Measurements from ENCODE around the gene PTK6. TPM values are rescaled to one million over a fixed set of nuclear protein-coding genes. Genes with fewer than 3 reads are reported as not detected.

The PTK6 gene
- total and polyA plus RNA-seq, 5 donors: 0.09 to 0.15 (median 0.14) TPM; not detected in 2

- H3K4me3 ChIP-seq (ENCODE audit: low read length): no peak overlapping the region
- no peak overlapping the region for H3K27ac ChIP-seq (ENCODE audit: low read length)
- no peaks in the 10 kb centered on the region for H3K27me3 ChIP-seq (ENCODE audit: control insufficient read depth, insufficient read depth)
- intact Hi-C loops (cut with DNase I): loop anchor here in 1 of 4 donors (10.0 kb wide), 1 partner anchor 208 kb away; no protein-coding TSS in a partner anchor
- no peaks in the 10 kb centered on the region for H3K4me1 ChIP-seq (ENCODE audit: control insufficient read depth, insufficient read depth, low read length)
- 74% methylated on average over 20 of the region's 20 CpGs for WGBS
- no peak for ATAC-seq
- DNase-seq: no peak
- no peaks in the 10 kb centered on the region for H3K9me3 ChIP-seq (ENCODE audit: control insufficient read depth, low read length)
Measured at GRCh38 chr20:63546256-63546955, 9.2 kb upstream of the PTK6 start.

GRCh38 chr20:63545814-63546213 lies 8.6 kb upstream of the PTK6 start:
- DNase-seq (no peak), ATAC-seq (no peak)
- WGBS: 60% methylated on average over 6 of the region's 6 CpGs
- intact Hi-C loops (cut with DNase I): loop anchor here in 1 of 4 donors (10.0 kb wide), 1 partner anchor 209 kb away; no protein-coding TSS in a partner anchor
- no peak overlapping the region for H3K27ac ChIP-seq (ENCODE audit: low read length)
- H3K4me1 ChIP-seq (ENCODE audit: control insufficient read depth, insufficient read depth, low read length): no peaks in the 10 kb centered on the region
- H3K9me3 ChIP-seq (ENCODE audit: control insufficient read depth, low read length): no peaks in the 10 kb centered on the region
- no peak overlapping the region for H3K4me3 ChIP-seq (ENCODE audit: low read length)
- H3K27me3 ChIP-seq (ENCODE audit: control insufficient read depth, insufficient read depth): no peaks in the 10 kb centered on the region

DNA sequence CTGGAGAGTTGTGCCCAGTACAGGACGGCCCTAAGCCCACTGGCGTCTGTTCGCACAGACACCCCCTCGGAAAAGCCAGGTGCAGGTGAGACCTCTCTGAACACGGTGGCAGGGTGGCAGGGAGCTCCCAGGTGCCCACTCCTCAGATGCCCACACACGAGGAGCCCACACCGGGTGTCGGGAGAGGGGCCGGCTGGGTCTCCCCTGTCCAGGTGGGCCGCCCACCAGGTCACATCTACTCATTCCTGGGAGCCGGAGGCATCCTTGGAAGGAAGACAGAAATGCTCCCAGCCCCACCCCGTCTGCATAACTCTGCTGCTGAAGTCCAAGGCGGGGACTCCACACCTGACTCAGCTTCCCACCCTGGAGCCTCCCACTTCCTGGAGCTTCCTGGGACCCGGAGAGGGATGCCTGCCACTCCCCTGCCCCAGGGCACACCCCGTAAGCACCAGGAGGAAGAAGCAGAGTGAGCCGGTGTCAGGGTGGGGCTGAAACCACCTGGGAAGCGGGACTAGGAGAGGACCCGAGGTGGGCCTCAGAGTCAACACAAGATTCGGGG lies 7.9 kb upstream of the PTK6 start:
- Histone ChIP-seq H3K4me1 (ENCODE audit: control insufficient read depth, insufficient read depth, low read length) (no peaks in the 10 kb centered on the region), H3K4me3 (ENCODE audit: low read length) (no peak overlapping the region), H3K9me3 (ENCODE audit: control insufficient read depth, low read length) (no peaks in the 10 kb centered on the region), H3K27me3 (ENCODE audit: control insufficient read depth, insufficient read depth) (no peaks in the 10 kb centered on the region), H3K27ac (ENCODE audit: low read length) (no peak overlapping the region)
- intact Hi-C loops (cut with DNase I): loop anchor here in 1 of 4 donors (10.0 kb wide), 1 partner anchor 210 kb away; no protein-coding TSS in a partner anchor
- ATAC-seq: no peak
- no peak for DNase-seq
- WGBS: 69% methylated on average over 19 of the region's 19 CpGs

GRCh38 chr20:63544241-63544957 lies 7.2 kb upstream of the PTK6 start:
- H3K27me3 ChIP-seq (ENCODE audit: control insufficient read depth, insufficient read depth): no peaks in the 10 kb centered on the region
- ATAC-seq: no peak
- no peak overlapping the region for H3K27ac ChIP-seq (ENCODE audit: low read length)
- no peaks in the 10 kb centered on the region for H3K4me1 ChIP-seq (ENCODE audit: control insufficient read depth, insufficient read depth, low read length)
- no peak overlapping the region for H3K4me3 ChIP-seq (ENCODE audit: low read length)
- no peaks in the 10 kb centered on the region for H3K9me3 ChIP-seq (ENCODE audit: control insufficient read depth, low read length)
- intact Hi-C loops (cut with DNase I): loop anchor here in 1 of 4 donors (10.0 kb wide), 1 partner anchor 210 kb away; no protein-coding TSS in a partner anchor
- DNase-seq: no peak
- WGBS: 69% methylated on average over 27 of the region's 27 CpGs

- no peak overlapping the region for H3K27ac ChIP-seq (ENCODE audit: low read length)
- 88% methylated on average over 6 of the region's 6 CpGs for WGBS
- no peaks in the 10 kb centered on the region for H3K9me3 ChIP-seq (ENCODE audit: control insufficient read depth, low read length)
- intact Hi-C loops (cut with DNase I): loop anchor here in 1 of 4 donors (10.0 kb wide), 1 partner anchor 211 kb away; no protein-coding TSS in a partner anchor
- H3K4me1 ChIP-seq (ENCODE audit: control insufficient read depth, insufficient read depth, low read length): no peaks in the 10 kb centered on the region
- ATAC-seq (no peak), DNase-seq (no peak)
- no peak overlapping the region for H3K4me3 ChIP-seq (ENCODE audit: low read length)
- H3K27me3 ChIP-seq (ENCODE audit: control insufficient read depth, insufficient read depth): no peaks in the 10 kb centered on the region
Measured at GRCh38 chr20:63543733-63544132, 6.6 kb upstream of the PTK6 start.

DNA sequence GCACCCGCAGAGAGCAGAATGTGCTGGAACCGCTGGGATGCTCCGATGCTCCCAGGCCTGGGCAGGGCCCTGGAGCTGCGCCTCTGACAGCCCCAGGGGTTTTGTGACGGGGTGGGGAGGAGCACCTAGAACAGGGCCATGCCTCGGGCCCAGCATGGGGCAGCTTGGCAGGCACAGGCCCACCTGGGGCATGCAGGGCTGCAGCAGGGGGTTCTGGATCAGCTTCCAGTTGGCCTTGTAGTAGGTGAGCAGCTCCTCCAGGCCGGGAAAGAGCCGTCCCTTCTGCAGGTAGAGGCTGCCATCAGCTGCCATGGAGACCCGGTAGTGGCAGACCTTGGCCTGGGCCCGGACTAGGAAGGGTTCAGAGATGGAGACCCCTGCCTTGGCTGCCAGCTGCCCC lies 6.0 kb upstream of the PTK6 start:
- Histone ChIP-seq H3K27ac (ENCODE audit: low read length) (no peak overlapping the region), H3K4me1 (ENCODE audit: control insufficient read depth, insufficient read depth, low read length) (no peaks in the 10 kb centered on the region), H3K4me3 (ENCODE audit: low read length) (no peak overlapping the region), H3K9me3 (ENCODE audit: control insufficient read depth, low read length) (no peaks in the 10 kb centered on the region), H3K27me3 (ENCODE audit: control insufficient read depth, insufficient read depth) (no peaks in the 10 kb centered on the region)
- WGBS: 87% methylated on average over 10 of the region's 10 CpGs
- intact Hi-C loops (cut with DNase I): loop anchor here in 1 of 4 donors (10.0 kb wide), 1 partner anchor 212 kb away; no protein-coding TSS in a partner anchor
- ATAC-seq (no peak), DNase-seq (no peak)

DNA sequence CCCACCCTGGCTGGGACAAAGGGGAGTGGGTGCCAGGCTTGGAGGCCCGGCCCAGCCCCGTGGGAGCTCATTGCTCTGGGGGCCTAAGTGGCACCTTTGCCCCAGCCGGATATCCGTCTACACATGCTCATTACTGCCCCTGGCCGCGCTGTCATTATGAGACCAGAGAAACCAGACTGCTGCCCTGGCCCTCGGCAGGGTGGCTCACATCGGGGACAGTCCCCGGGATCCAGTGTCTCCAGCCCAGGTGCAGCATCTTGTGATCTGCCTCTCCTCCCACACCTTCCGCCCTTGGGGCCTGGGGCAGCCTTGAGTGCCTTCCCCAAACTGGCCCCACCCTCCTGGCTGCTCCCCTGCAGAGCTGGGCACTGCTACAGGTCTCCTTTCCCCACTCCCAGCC lies 5.5 kb upstream of the PTK6 start:
- ATAC-seq: no peak
- H3K27ac ChIP-seq (ENCODE audit: low read length): no peak overlapping the region
- no peaks in the 10 kb centered on the region for H3K4me1 ChIP-seq (ENCODE audit: control insufficient read depth, insufficient read depth, low read length)
- intact Hi-C loops (cut with DNase I): loop anchor here in 1 of 4 donors (10.0 kb wide), 1 partner anchor 212 kb away; no protein-coding TSS in a partner anchor
- H3K9me3 ChIP-seq (ENCODE audit: control insufficient read depth, low read length): no peaks in the 10 kb centered on the region
- no peak overlapping the region for H3K4me3 ChIP-seq (ENCODE audit: low read length)
- no peaks in the 10 kb centered on the region for H3K27me3 ChIP-seq (ENCODE audit: control insufficient read depth, insufficient read depth)
- 84% methylated on average over 10 of the region's 10 CpGs for whole genome bisulfite sequencing
- no peak for DNase-seq

DNA sequence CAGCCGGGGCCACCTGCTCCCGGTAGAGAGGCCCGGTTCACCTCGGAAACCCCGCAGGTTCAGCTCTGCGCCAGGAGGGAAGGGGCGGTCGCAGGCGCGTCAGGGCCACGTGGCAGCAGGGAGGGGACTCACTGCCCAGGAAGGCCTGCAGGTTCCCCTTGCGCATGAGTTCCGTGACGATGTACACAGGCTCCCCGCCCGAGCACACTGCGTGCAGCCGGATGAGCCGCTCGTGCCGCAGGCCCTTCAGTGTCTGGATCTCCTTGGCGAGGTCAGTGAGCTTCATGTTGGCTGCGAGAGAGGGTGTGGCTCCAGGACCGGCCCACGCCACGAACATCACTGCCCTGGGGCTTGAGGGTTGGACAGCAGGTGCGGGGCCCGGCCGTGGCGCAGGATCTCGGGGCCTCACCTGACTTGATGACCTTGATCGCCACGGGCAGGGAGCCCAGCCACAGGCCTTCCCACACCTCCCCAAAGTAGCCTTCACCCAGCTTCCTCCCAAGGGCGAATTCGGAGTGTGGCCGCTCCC lies 4.9 kb upstream of the PTK6 start:
- intact Hi-C loops (cut with DNase I): loop anchor here in 1 of 4 donors (10.0 kb wide), 1 partner anchor 213 kb away; no protein-coding TSS in a partner anchor
- ATAC-seq (no peak), DNase-seq (no peak)
- no peak overlapping the region for H3K4me3 ChIP-seq (ENCODE audit: low read length)
- 83% methylated on average over 36 of the region's 36 CpGs for WGBS
- no peak overlapping the region for H3K27ac ChIP-seq (ENCODE audit: low read length)
- H3K9me3 ChIP-seq (ENCODE audit: control insufficient read depth, low read length): no peaks in the 10 kb centered on the region
- H3K4me1 ChIP-seq (ENCODE audit: control insufficient read depth, insufficient read depth, low read length): no peaks in the 10 kb centered on the region
- H3K27me3 ChIP-seq (ENCODE audit: control insufficient read depth, insufficient read depth): no peaks in the 10 kb centered on the region

DNA sequence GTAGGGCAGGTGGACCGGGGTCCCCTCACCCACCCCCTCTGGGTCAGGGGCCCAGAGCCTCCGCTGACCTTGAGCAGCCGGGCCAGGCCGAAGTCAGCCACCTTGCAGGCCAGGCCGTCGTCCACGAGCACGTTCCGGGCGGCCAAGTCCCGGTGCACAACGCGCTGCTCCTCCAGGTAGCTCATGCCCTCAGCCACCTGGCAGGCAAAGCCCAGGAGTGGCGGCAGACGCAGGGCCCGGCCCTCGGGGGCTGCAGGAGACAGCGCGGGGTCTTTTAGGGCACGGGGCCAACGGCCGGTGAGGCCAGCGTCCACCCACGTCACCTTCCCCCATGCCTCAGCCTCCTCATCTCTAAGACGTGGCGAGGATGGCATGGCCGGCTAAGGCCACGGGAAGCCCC lies 4.2 kb upstream of the PTK6 start:
- Histone ChIP-seq H3K27ac (ENCODE audit: low read length) (no peak overlapping the region), H3K27me3 (ENCODE audit: control insufficient read depth, insufficient read depth) (no peaks in the 10 kb centered on the region), H3K4me3 (ENCODE audit: low read length) (no peak overlapping the region), H3K4me1 (ENCODE audit: control insufficient read depth, insufficient read depth, low read length) (no peaks in the 10 kb centered on the region), H3K9me3 (ENCODE audit: control insufficient read depth, low read length) (no peaks in the 10 kb centered on the region)
- DNase-seq (no peak), ATAC-seq (no peak)
- intact Hi-C loops (cut with DNase I): loop anchor here in 1 of 4 donors (10.0 kb wide), 1 partner anchor 213 kb away; no protein-coding TSS in a partner anchor
- 90% methylated on average over 28 of the region's 28 CpGs for WGBS

- DNase-seq (no peak), ATAC-seq (no peak)
- Histone ChIP-seq H3K27me3 (ENCODE audit: control insufficient read depth, insufficient read depth) (no peaks in the 10 kb centered on the region), H3K4me3 (ENCODE audit: low read length) (no peak overlapping the region), H3K27ac (ENCODE audit: low read length) (no peak overlapping the region), H3K9me3 (ENCODE audit: control insufficient read depth, low read length) (no peaks in the 10 kb centered on the region), H3K4me1 (ENCODE audit: control insufficient read depth, insufficient read depth, low read length) (no peaks in the 10 kb centered on the region)
- WGBS: 67% methylated on average over 49 of the region's 49 CpGs
- intact Hi-C loops (cut with DNase I): loop anchor here in 1 of 4 donors (10.0 kb wide), 1 partner anchor 214 kb away; no protein-coding TSS in a partner anchor
Measured at GRCh38 chr20:63540417-63541186, 3.4 kb upstream of the PTK6 start.

Data from right cardiac atrium (tissue), 5 donors.